ENCODE measurements around the gene TESK2.

The TESK2 gene

DNA sequence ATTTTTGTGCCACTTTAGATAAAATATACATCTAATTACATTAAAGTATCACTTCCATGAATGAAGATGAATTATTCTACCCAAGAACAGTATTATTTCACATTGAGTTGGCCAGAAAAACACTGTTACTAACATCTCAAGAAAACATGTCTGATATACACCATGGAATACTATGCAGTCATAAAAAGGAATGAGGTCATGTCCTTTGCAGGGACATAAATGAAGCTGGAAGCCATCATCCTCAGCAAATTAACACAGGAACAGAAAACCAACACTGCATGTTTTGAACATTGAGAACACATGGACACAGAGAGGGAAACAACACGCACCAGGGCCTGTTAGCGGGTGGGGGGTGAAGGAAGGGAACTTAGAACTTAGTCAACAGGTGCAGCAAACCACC is 69.0 kb downstream of the TESK2 start (continued):
- no peak for TF ChIP-seq ZNF8 (CRISPR knock-in tag; IDR thresholded peaks at IDR 0.05)

DNA sequence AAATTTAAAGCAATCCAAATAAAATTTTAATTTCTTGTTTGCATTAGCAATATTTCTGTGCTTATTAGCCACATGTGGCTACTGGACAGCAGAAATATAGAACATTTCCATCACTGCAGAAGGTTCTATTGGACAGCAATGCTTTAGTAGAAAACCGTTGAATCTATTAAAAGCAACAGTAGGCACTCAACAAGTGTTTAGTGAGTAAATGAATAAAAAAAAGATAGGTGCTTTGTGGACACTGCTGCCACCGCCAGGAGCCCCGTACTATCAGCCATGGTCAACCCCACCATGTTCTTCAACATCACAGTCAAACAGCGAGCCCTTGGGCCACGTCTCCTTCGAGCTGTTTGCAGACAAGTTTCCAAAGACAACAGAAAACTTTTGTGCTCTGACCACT is 76.2 kb downstream of the TESK2 start:
- ATAC-seq, result no peak
- TF ChIP-seq ZNF8 (CRISPR knock-in tag; IDR thresholded peaks at IDR 0.05), result no peak
- TF ChIP-seq ZC3H10 (CRISPR knock-in tag; IDR thresholded peaks at IDR 0.05), result no peak
- TF ChIP-seq, protein P1, sequence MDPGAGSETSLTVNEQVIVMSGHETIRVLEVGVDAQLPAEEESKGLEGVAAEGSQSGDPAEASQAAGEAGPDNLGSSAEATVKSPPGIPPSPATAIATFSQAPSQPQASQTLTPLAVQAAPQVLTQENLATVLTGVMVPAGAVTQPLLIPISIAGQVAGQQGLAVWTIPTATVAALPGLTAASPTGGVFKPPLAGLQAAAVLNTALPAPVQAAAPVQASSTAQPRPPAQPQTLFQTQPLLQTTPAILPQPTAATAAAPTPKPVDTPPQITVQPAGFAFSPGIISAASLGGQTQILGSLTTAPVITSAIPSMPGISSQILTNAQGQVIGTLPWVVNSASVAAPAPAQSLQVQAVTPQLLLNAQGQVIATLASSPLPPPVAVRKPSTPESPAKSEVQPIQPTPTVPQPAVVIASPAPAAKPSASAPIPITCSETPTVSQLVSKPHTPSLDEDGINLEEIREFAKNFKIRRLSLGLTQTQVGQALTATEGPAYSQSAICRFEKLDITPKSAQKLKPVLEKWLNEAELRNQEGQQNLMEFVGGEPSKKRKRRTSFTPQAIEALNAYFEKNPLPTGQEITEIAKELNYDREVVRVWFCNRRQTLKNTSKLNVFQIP (CRISPR knock-in tag; IDR thresholded peaks at IDR 0.05; ENCODE audit: borderline replicate concordance, low read depth), result no peak
- no peak for TF ChIP-seq SNAI2 (CRISPR knock-in tag; IDR thresholded peaks at IDR 0.05)
- TF ChIP-seq ESRRG (CRISPR knock-in tag; IDR thresholded peaks at IDR 0.05), result no peak
- TF ChIP-seq CREB5 (CRISPR knock-in tag; IDR thresholded peaks at IDR 0.05; ENCODE audit: low read depth), result no peak
- TF ChIP-seq RARB (CRISPR knock-in tag; IDR thresholded peaks at IDR 0.05), result no peak
- no peak for TF ChIP-seq BACH2 (CRISPR knock-in tag; IDR thresholded peaks at IDR 0.05; ENCODE audit: borderline replicate concordance)
- no peak for TF ChIP-seq PATZ1 (CRISPR knock-in tag; IDR thresholded peaks at IDR 0.05; ENCODE audit: borderline replicate concordance)
- no peak for TF ChIP-seq ZFP3 (CRISPR knock-in tag; IDR thresholded peaks at IDR 0.05)
- TF ChIP-seq ARNTL (CRISPR knock-in tag; IDR thresholded peaks at IDR 0.05; ENCODE audit: borderline replicate concordance, low read depth), result no peak
- no peak for TF ChIP-seq TCF4 (CRISPR knock-in tag; IDR thresholded peaks at IDR 0.05; ENCODE audit: borderline replicate concordance)
- no peak for TF ChIP-seq GLIS3 (CRISPR knock-in tag; IDR thresholded peaks at IDR 0.05)
- TF ChIP-seq TOX (CRISPR knock-in tag; IDR thresholded peaks at IDR 0.05; ENCODE audit: borderline replicate concordance), result no peak

DNA sequence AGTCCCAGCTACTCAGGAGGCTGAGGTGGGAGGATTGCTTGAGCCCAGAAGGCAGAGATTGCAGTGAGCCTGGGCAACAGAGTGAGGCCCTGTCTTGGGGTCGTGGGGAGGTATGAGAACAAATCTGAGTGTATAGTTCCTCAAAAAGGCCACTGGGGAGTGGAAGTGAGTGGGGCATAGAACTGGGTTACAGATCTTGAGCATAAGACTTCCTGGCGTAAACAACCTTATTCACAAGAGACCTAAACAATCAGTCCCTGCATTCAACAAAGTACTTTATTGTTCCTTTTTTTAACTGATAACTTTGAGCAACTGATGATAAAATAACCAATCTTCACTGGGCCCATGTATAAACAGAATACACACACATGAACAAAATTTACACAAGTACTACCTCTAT is 78.1 kb downstream of the TESK2 start:
- ATAC-seq, result no peak
- TF ChIP-seq ZNF565 (CRISPR knock-in tag; conservative IDR thresholded peaks at IDR 0.05; ENCODE audit: low read depth), result no peak
- no peak for TF ChIP-seq TOX (CRISPR knock-in tag; IDR thresholded peaks at IDR 0.05; ENCODE audit: borderline replicate concordance)
- TF ChIP-seq CSDC2 (CRISPR knock-in tag; IDR thresholded peaks at IDR 0.05), result no peak

- TF ChIP-seq ZFP3 (CRISPR knock-in tag; IDR thresholded peaks at IDR 0.05) (no peak), ZNF565 (CRISPR knock-in tag; conservative IDR thresholded peaks at IDR 0.05; ENCODE audit: low read depth) (no peak), CREB5 (CRISPR knock-in tag; IDR thresholded peaks at IDR 0.05; ENCODE audit: low read depth) (no peak), BACH2 (CRISPR knock-in tag; IDR thresholded peaks at IDR 0.05; ENCODE audit: borderline replicate concordance) (no peak), ZC3H10 (CRISPR knock-in tag; IDR thresholded peaks at IDR 0.05) (no peak), ARNTL (CRISPR knock-in tag; IDR thresholded peaks at IDR 0.05; ENCODE audit: borderline replicate concordance, low read depth) (no peak), SNAI2 (CRISPR knock-in tag; IDR thresholded peaks at IDR 0.05) (no peak), RARB (CRISPR knock-in tag; IDR thresholded peaks at IDR 0.05) (no peak), PPARA (CRISPR knock-in tag; IDR thresholded peaks at IDR 0.05; ENCODE audit: borderline replicate concordance) (no peak), PATZ1 (CRISPR knock-in tag; IDR thresholded peaks at IDR 0.05; ENCODE audit: borderline replicate concordance) (no peak), ZFP30 (CRISPR knock-in tag; IDR thresholded peaks at IDR 0.05) (no peak), GLIS3 (CRISPR knock-in tag; IDR thresholded peaks at IDR 0.05) (no peak)
- TF ChIP-seq, protein P2, sequence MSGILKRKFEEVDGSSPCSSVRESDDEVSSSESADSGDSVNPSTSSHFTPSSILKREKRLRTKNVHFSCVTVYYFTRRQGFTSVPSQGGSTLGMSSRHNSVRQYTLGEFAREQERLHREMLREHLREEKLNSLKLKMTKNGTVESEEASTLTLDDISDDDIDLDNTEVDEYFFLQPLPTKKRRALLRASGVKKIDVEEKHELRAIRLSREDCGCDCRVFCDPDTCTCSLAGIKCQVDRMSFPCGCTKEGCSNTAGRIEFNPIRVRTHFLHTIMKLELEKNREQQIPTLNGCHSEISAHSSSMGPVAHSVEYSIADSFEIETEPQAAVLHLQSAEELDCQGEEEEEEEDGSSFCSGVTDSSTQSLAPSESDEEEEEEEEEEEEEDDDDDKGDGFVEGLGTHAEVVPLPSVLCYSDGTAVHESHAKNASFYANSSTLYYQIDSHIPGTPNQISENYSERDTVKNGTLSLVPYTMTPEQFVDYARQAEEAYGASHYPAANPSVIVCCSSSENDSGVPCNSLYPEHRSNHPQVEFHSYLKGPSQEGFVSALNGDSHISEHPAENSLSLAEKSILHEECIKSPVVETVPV (CRISPR knock-in tag; IDR thresholded peaks at IDR 0.05), result no peak
- TF ChIP-seq, protein P1 (CRISPR knock-in tag; IDR thresholded peaks at IDR 0.05; ENCODE audit: borderline replicate concordance, low read depth), result no peak
- no peak for ATAC-seq
Measured at GRCh38 chr1:45411510-45411899, 79.5 kb downstream of the TESK2 start.
